B cell (primary cell): ENCODE results near the gene CCR5. TPM values are rescaled to one million over a fixed set of nuclear protein-coding genes. Genes with fewer than 3 reads are reported as not detected.

ENCODE experiments used
- ATAC-seq: fragments of 200-7000 bp; cut with Tn5 transposase; one replicate; pipeline ENCODE4 v1.10.0; 2021; ENCODE audit warnings: low read depth, mild to moderate bottlenecking, moderate number of reproducible peaks, moderate library complexity
- CTCF ChIA-PET: fragments of 350-600 bp; sonication (Branson Sonifier 250); formaldehyde crosslinking; loops from one replicate; lab custom pipeline; 2021; ENCODE audit warnings: antibody characterized with exemption, inconsistent platforms; lab: Charles Lee
- POLR2A ChIA-PET: fragments of 350-600 bp; sonication (Branson Sonifier 250); formaldehyde crosslinking; loops from one replicate; lab custom pipeline; 2021; ENCODE audit warnings: antibody characterized with exemption; lab: Charles Lee
- DNase-seq: peaks from one replicate; pipeline ENCODE4 v3.0.0; 2013
- H2AFZ ChIP-seq: 2 replicates; pipeline ENCODE4 v1.6.1; 2012; ENCODE audit warnings: mild to moderate bottlenecking, low read depth, low read length; ENCODE audit not compliant: insufficient read depth, poor library complexity, severe bottlenecking
- H3K27ac ChIP-seq, 2 donors: 1 replicate in 1 of 2; 2 replicates in 1 of 2; pipeline ENCODE4 v1.5.1; 2012 to 2013; ENCODE audit warnings: low read length in 2 of 2, mild to moderate bottlenecking in 2 of 2, moderate library complexity in 1 of 2
- H3K27me3 ChIP-seq, 4 experiments: fragments of 200-600 bp in 1 of 4; sonication (generic) in 1 of 4; replicated peaks in 1 of 4; 1 replicate in 2 of 4; 2 replicates in 2 of 4; pipeline versions ENCODE4 v1.6.1 to v1.7.0; 2013 to 2016; ENCODE audit warnings: low read length in 3 of 4, mild to moderate bottlenecking in 2 of 4, mixed read lengths in 1 of 4, moderate library complexity in 1 of 4; ENCODE audit not compliant: insufficient read depth in 4 of 4, control insufficient read depth in 3 of 4; ENCODE audit errors: control extremely low read depth in 1 of 4
- H3K36me3 ChIP-seq, 2 experiments: replicated peaks in 1 of 2; 1 replicate in 1 of 2; 2 replicates in 1 of 2; pipeline versions ENCODE4 v1.6.1 to v1.7.1; 2013; ENCODE audit warnings: low read length in 1 of 2; ENCODE audit not compliant: insufficient read depth in 2 of 2, control insufficient read depth in 1 of 2; ENCODE audit errors: control extremely low read depth in 1 of 2, extremely low read depth in 1 of 2
- H3K4me1 ChIP-seq, 2 donors: fragments of 200-600 bp in 1 of 2; sonication (generic) in 1 of 2; 1 replicate in 1 of 2; 2 replicates in 1 of 2; pipeline versions ENCODE4 v1.5.1 to v1.6.1; 2013 to 2017; ENCODE audit warnings: low read length in 2 of 2; ENCODE audit not compliant: control insufficient read depth in 2 of 2, insufficient read depth in 2 of 2
- H3K4me2 ChIP-seq: replicated peaks from 2 replicates; pipeline ENCODE3; 2012; ENCODE audit warnings: mild to moderate bottlenecking, low read depth, low read length; ENCODE audit not compliant: poor library complexity, severe bottlenecking
- H3K4me3 ChIP-seq, 5 experiments: fragments of 200-600 bp in 1 of 5; sonication (generic) in 1 of 5; 1 replicate in 3 of 5; 2 replicates in 2 of 5; pipeline versions ENCODE4 v1.5.1 to v1.7.0; 2011 to 2016; ENCODE audit warnings: low read length in 4 of 5, mild to moderate bottlenecking in 4 of 5, low read depth in 2 of 5, control low read depth in 1 of 5, moderate library complexity in 1 of 5; ENCODE audit not compliant: insufficient read depth in 1 of 5; ENCODE audit errors: control extremely low read depth in 1 of 5, extremely low read depth in 1 of 5
- H3K79me2 ChIP-seq: fragments of 200-600 bp; sonication (generic); one replicate; pipeline ENCODE4 v1.6.0; 2016; ENCODE audit warnings: low read length; ENCODE audit not compliant: control insufficient read depth, insufficient read depth
- H3K9ac ChIP-seq: fragments of 200-600 bp; sonication (generic); 2 replicates; pipeline ENCODE4 v1.6.1; 2017; ENCODE audit warnings: mild to moderate bottlenecking, low read length, moderate library complexity
- H3K9me3 ChIP-seq, 3 donors: one replicate each; pipeline versions ENCODE4 v1.6.1 to v1.7.1; 2013; ENCODE audit warnings: low read length in 2 of 3; ENCODE audit not compliant: control insufficient read depth in 2 of 3, insufficient read depth in 1 of 3; ENCODE audit errors: control extremely low read depth in 1 of 3
- H4K20me1 ChIP-seq: 2 replicates; pipeline ENCODE4 v1.6.0; 2012; ENCODE audit warnings: mild to moderate bottlenecking, low read length; ENCODE audit not compliant: insufficient read depth, control insufficient read depth, poor library complexity, severe bottlenecking
- H3K27ac Mint-ChIP-seq: one replicate; pipeline ENCODE4 v1.8.0; 2021; ENCODE audit warnings: mixed read lengths
- H3K27me3 Mint-ChIP-seq: one replicate; pipeline ENCODE4 v1.8.0; 2021; ENCODE audit warnings: mixed read lengths
- H3K4me1 Mint-ChIP-seq: one replicate; pipeline ENCODE4 v1.8.0; 2021; ENCODE audit warnings: mixed read lengths
- H3K4me3 Mint-ChIP-seq: one replicate; pipeline ENCODE4 v1.8.0; 2021; ENCODE audit warnings: mixed read lengths
- H3K9me3 Mint-ChIP-seq: one replicate; pipeline ENCODE4 v1.8.0; 2022; ENCODE audit warnings: mixed read lengths; ENCODE audit not compliant: insufficient read depth
- EZH2 ChIP-seq: IDR thresholded peaks from 2 replicates; pipeline ENCODE4 v1.6.1; 2012; ENCODE audit warnings: borderline replicate concordance, low read depth, mild to moderate bottlenecking, moderate library complexity, low read length; ENCODE audit not compliant: insufficient read depth, poor library complexity, severe bottlenecking
- WGBS: methylation state at CpG from one replicate; pipeline ENCODE4 v1.1.5; 2013; ENCODE audit warnings: missing lambda C conversion rate; ENCODE audit not compliant: insufficient coverage; 5-methylcytosine and 5-hydroxymethylcytosine counted together
- intact Hi-C: fragments of 100-400 bp; cut with micrococcal nuclease; formaldehyde crosslinking; loops from one replicate; pipeline ENCODE4 v1.10.0; 2022
- polyA plus RNA-seq: library from polyadenylated mRNA; depleted of rRNA; stranded (reverse); fragments of >200 nt; gene quantifications from 2 replicates; pipeline ENCODE4 v1.2.3, GENCODE V29; 2012
- total RNA-seq, 2 donors: library from RNA; stranded (reverse); fragments of 120-200 nt in 1 of 2; gene quantifications; 1 replicate in 1 of 2; 2 replicates in 1 of 2; pipeline versions ENCODE4 v1.2.3 to v1.2.4, GENCODE V29; 2013 to 2022
- TF ChIP-seq, protein P1 (sequence below): fragments of 200-600 bp; IDR thresholded peaks from one replicate; pipeline ENCODE4 v1.8.0; 2022; ENCODE audit warnings: antibody characterized with exemption, mild to moderate bottlenecking

CCR5 gene
- total and polyA plus RNA-seq, 2 donors (not counting 1 experiment from before 2014, with no cell fraction given), result 0.15 to 0.21 TPM

DNA sequence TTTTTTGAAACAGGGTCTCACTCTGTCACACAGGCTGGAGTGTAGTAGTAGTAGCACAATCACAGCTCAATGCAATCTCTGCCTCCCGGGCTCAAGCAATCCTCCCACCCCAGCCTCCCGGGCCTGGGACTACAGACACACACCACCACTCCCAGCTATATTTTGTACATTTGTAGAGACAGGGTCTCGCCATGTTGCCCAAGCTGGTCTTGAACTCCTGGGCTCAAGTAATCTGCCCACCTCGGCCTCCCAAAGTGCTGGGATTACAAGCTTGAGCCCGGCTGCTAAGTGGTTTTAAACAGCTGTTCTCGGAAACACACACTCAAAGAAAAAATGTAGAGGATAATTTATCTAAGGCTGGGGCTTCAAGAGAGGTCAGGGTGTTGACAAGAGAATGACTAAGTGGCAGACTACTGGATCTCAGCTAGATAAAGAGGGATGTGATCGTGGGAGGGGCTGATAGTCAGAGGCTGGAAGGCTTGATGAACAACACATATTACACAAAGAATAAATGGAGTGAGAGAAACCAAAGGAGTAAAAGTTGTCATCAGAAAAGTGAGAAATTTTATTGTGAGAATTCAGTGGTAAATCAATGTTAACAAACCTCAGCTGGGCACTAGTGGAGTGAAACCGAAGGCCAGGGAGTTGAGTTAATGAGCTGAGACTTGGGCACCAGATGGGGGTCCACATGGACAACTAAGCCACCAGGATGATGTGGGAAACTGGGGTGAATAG is 29.4 kb downstream of the CCR5 start:
- H3K36me3 ChIP-seq, result no peaks in the 10 kb centered on the region
- WGBS, result 92% methylated on average over 5 of the region's 8 CpGs
- no peak overlapping the region for H2AFZ ChIP-seq
- Mint-ChIP-seq H3K27me3 (no peaks in the 10 kb centered on the region), H3K27ac (no peak overlapping the region), H3K9me3 (peaks cover 3% of the 10 kb centered on the region), H3K4me3 (no peak overlapping the region), H3K4me1 (peaks cover 18% of the 10 kb centered on the region)
- H3K4me1 ChIP-seq, result peaks cover 10 to 16% of the 10 kb centered on the region in 2 donors
- DNase-seq (no peak), ATAC-seq (no peak)
- intact Hi-C loops, result no loop called here
- no peak overlapping the region for H3K9ac ChIP-seq
- TF ChIP-seq, protein P1, sequence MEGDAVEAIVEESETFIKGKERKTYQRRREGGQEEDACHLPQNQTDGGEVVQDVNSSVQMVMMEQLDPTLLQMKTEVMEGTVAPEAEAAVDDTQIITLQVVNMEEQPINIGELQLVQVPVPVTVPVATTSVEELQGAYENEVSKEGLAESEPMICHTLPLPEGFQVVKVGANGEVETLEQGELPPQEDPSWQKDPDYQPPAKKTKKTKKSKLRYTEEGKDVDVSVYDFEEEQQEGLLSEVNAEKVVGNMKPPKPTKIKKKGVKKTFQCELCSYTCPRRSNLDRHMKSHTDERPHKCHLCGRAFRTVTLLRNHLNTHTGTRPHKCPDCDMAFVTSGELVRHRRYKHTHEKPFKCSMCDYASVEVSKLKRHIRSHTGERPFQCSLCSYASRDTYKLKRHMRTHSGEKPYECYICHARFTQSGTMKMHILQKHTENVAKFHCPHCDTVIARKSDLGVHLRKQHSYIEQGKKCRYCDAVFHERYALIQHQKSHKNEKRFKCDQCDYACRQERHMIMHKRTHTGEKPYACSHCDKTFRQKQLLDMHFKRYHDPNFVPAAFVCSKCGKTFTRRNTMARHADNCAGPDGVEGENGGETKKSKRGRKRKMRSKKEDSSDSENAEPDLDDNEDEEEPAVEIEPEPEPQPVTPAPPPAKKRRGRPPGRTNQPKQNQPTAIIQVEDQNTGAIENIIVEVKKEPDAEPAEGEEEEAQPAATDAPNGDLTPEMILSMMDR, result no peak
- TF ChIP-seq EZH2, result no peak
- H3K79me2 ChIP-seq, result no peaks in the 10 kb centered on the region
- H4K20me1 ChIP-seq, result no peaks in the 10 kb centered on the region
- ChIA-PET CTCF (interaction anchor here (1.4 kb wide), 1 partner anchor 305 kb away, joined by 3 read pairs; no protein-coding TSS in a partner anchor), POLR2A (no interaction called here)
- no peak overlapping the region for H3K4me3 ChIP-seq
- no peaks in the 10 kb centered on the region for H3K9me3 ChIP-seq
- H3K27ac ChIP-seq, result no peak overlapping the region
- H3K27me3 ChIP-seq, result no peaks in the 10 kb centered on the region
- H3K4me2 ChIP-seq, result no peak overlapping the region

DNA sequence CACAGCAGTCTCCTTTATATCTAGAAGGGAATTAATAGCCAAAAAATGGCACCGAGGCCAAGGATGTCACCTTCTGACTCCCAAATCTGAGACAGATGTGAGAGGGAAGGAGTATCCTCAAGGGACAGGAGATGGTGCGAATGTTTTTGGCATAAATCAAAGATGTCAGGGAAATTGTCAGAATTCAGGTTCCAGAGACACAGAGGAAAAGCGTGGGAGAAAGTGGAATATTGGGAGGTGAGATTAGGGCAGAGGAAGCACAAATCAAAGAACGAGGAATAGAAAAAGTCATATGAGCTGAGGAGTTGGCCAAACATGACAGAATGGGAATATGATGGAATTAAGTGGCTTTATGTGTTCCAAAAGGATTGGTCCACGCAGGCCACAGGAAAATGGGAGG is 30.1 kb downstream of the CCR5 start:
- H4K20me1 ChIP-seq, result no peaks in the 10 kb centered on the region
- intact Hi-C loops, result no loop called here
- Mint-ChIP-seq H3K4me1 (peaks cover 19% of the 10 kb centered on the region), H3K27me3 (no peaks in the 10 kb centered on the region), H3K9me3 (peaks cover 3% of the 10 kb centered on the region), H3K27ac (no peak overlapping the region), H3K4me3 (no peak overlapping the region)
- H3K9me3 ChIP-seq, result no peaks in the 10 kb centered on the region
- no peak for DNase-seq
- no peak for TF ChIP-seq EZH2
- TF ChIP-seq, protein P1, result no peak
- peaks cover 14 to 19% of the 10 kb centered on the region in 2 donors for H3K4me1 ChIP-seq
- no peak overlapping the region for H3K4me3 ChIP-seq
- H3K9ac ChIP-seq, result no peak overlapping the region
- no peak overlapping the region for H2AFZ ChIP-seq
- CTCF ChIA-PET, result no interaction called here
- H3K27ac ChIP-seq, result no peak overlapping the region
- POLR2A ChIA-PET, result no interaction called here
- 98% methylated on average over 5 of the region's 5 CpGs for WGBS
- H3K4me2 ChIP-seq, result no peak overlapping the region
- no peaks in the 10 kb centered on the region for H3K79me2 ChIP-seq
- no peaks in the 10 kb centered on the region for H3K27me3 ChIP-seq
- H3K36me3 ChIP-seq, result no peaks in the 10 kb centered on the region
- ATAC-seq, result no peak
